HG03097 (cell line): ENCODE measurements around the gene LANCL3.
"Not testable (repeated sequence)": the region's sequence is repeated elsewhere in the genome, so short reads cannot be mapped to it uniquely, and the experiment has no call there.

Source experiments
- ATAC-seq: cut with Tn5 transposase; IDR thresholded peaks from one replicate; pipeline ENCODE4 v1.9.1; 2021; ENCODE audit not compliant: unreplicated experiment, low FRiP score

LANCL3 gene

GRCh38 chrX:37571426-37572107 is at the start of gene LANCL3:
Gene LANCL3, plus strand, starts transcription at chrX:37571661. Its CDS starts 210 bp downstream, at chrX:37571871.
- not testable (repeated sequence) for ATAC-seq

- not testable (repeated sequence) for ATAC-seq
Measured at GRCh38 chrX:37523673-37524072, 47.8 kb upstream of the LANCL3 start.

- no peak for ATAC-seq
Measured at GRCh38 chrX:37541991-37542390, 29.5 kb upstream of the LANCL3 start.

- no peak for ATAC-seq
Measured at GRCh38 chrX:37542791-37543190, 28.7 kb upstream of the LANCL3 start.

- no peak for ATAC-seq
Measured at GRCh38 chrX:37543324-37543723, 28.1 kb upstream of the LANCL3 start.

GRCh38 chrX:37544531-37544930 is 26.9 kb upstream of the LANCL3 start:
- ATAC-seq, result not testable (repeated sequence)

GRCh38 chrX:37545066-37545465 is 26.4 kb upstream of the LANCL3 start:
- no peak for ATAC-seq

GRCh38 chrX:37549619-37550018 is 21.8 kb upstream of the LANCL3 start:
- not testable (repeated sequence) for ATAC-seq

GRCh38 chrX:37553476-37553875 is 18.0 kb upstream of the LANCL3 start:
- no peak for ATAC-seq

GRCh38 chrX:37565254-37565653 is 6.2 kb upstream of the LANCL3 start:
- ATAC-seq, result not testable (repeated sequence)

GRCh38 chrX:37570349-37570748 is 1.1 kb upstream of the LANCL3 start:
- ATAC-seq, result not testable (repeated sequence)

- not testable (repeated sequence) for ATAC-seq
Measured at GRCh38 chrX:37572108-37572587, 687 bp downstream of the LANCL3 start.

GRCh38 chrX:37573121-37573520 is 1.7 kb downstream of the LANCL3 start:
- ATAC-seq, result not testable (repeated sequence)

- ATAC-seq, result no peak
Measured at GRCh38 chrX:37578045-37578444, 6.6 kb downstream of the LANCL3 start.

GRCh38 chrX:37580080-37580479 is 8.6 kb downstream of the LANCL3 start:
- ATAC-seq, result no peak

GRCh38 chrX:37587337-37587736 is 15.9 kb downstream of the LANCL3 start:
- not testable (repeated sequence) for ATAC-seq

- no peak for ATAC-seq
Measured at GRCh38 chrX:37590047-37590446, 18.6 kb downstream of the LANCL3 start.

GRCh38 chrX:37594755-37595382 is 23.4 kb downstream of the LANCL3 start:
- no peak for ATAC-seq

GRCh38 chrX:37599729-37600128 is 28.3 kb downstream of the LANCL3 start:
- ATAC-seq, result no peak

- no peak for ATAC-seq
Measured at GRCh38 chrX:37603938-37604409, 32.5 kb downstream of the LANCL3 start.

- no peak for ATAC-seq
Measured at GRCh38 chrX:37607243-37607642, 35.8 kb downstream of the LANCL3 start.

- ATAC-seq, result no peak
Measured at GRCh38 chrX:37608156-37608555, 36.7 kb downstream of the LANCL3 start.
